Right cardiac atrium (tissue), 5 donors: ENCODE data around the gene MAP1LC3B. TPM values are rescaled to one million over a fixed set of nuclear protein-coding genes. Genes with fewer than 3 reads are reported as not detected.

Experiments used
- ATAC-seq, 2 donors: fragments of 200-7000 bp; cut with Tn5 transposase; one replicate each; pipeline versions ENCODE4 v1.8.0 to v1.9.1; 2020; ENCODE audit warnings: moderate library complexity in 2 of 2, mild to moderate bottlenecking in 1 of 2
- DNase-seq, 3 donors: peaks; one replicate each; pipeline ENCODE4 v3.0.0-alpha.2; 2020
- H3K27ac ChIP-seq: one replicate; pipeline ENCODE4 v1.5.1; 2013; ENCODE audit warnings: mild to moderate bottlenecking, low read length, control low read depth, moderate library complexity
- H3K27me3 ChIP-seq: one replicate; pipeline ENCODE4 v1.6.1; 2013; ENCODE audit not compliant: control insufficient read depth, insufficient read depth
- H3K4me1 ChIP-seq: one replicate; pipeline ENCODE4 v1.6.1; 2013; ENCODE audit warnings: low read length; ENCODE audit not compliant: control insufficient read depth, insufficient read depth
- H3K4me3 ChIP-seq: one replicate; pipeline ENCODE4 v1.5.1; 2013; ENCODE audit warnings: low read length, control low read depth
- H3K9me3 ChIP-seq: one replicate; pipeline ENCODE4 v1.6.1; 2013; ENCODE audit warnings: low read length; ENCODE audit not compliant: control insufficient read depth
- WGBS: extraction: QIAGEN DNeasy Blood & Tissue Kit; methylation state at CpG from one replicate; pipeline ENCODE4 v1.1.7; 2013; 5-methylcytosine and 5-hydroxymethylcytosine counted together
- intact Hi-C, 4 donors: fragments of 100-400 bp; cut with DNase I; formaldehyde crosslinking; loops; one replicate each; pipeline versions ENCODE4 v1.11.0 to v1.14.0; 2022 to 2023
- polyA plus RNA-seq: library from polyadenylated mRNA; stranded (reverse); fragments of 200-250 nt; gene quantifications from one replicate; pipeline ENCODE4 v1.2.3, GENCODE V29; 2013
- total RNA-seq, 4 donors: library from RNA; stranded (reverse); fragmentation: NEBNext Ultra II Directional; extraction: Animal tissue kit (Norgen Biotek cat#: 25700); gene quantifications; one replicate each; pipeline ENCODE4 v1.2.1, GENCODE V29; 2021
- donor health status: healthy with polysubstance abuse.
- donor health status: DM: no; HTN: yes; CAD: no.
- donor health status: DM: no; HTN: no; CAD: no.
- donor health status: DM: no; HTN: yes; CAD: no; lungs with severe emphysema.
- donor health status: DM: yes; HTN: yes; CAD: no.

MAP1LC3B gene
- total and polyA plus RNA-seq, 5 donors, result 87.7 to 115 (median 108) TPM

DNA sequence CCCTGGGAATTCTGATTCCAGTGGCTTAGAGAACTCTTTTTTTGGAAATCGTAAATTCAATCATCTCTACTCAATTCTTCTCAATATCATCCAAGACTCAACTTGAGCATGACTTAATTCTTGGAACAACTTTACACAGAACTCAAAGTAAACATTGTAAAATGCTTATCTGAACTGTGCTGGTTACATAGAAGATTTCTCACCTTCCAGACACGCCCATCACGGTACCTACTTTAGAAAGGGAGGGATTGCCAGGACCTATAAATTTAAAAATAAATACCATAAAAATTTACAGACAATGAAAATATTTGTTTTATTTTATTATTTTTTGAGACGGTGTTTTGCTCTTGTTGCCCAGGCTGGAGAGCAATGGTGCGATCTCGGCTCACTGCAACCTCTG is 26.5 kb downstream of the MAP1LC3B start:
- no peak overlapping the region for H3K27ac ChIP-seq
- intact Hi-C loops, result loop anchor here in 3 of 4 donors (5.0 to 10.0 kb wide), 4 partner anchors 86 to 219 kb away; no protein-coding TSS in a partner anchor

DNA sequence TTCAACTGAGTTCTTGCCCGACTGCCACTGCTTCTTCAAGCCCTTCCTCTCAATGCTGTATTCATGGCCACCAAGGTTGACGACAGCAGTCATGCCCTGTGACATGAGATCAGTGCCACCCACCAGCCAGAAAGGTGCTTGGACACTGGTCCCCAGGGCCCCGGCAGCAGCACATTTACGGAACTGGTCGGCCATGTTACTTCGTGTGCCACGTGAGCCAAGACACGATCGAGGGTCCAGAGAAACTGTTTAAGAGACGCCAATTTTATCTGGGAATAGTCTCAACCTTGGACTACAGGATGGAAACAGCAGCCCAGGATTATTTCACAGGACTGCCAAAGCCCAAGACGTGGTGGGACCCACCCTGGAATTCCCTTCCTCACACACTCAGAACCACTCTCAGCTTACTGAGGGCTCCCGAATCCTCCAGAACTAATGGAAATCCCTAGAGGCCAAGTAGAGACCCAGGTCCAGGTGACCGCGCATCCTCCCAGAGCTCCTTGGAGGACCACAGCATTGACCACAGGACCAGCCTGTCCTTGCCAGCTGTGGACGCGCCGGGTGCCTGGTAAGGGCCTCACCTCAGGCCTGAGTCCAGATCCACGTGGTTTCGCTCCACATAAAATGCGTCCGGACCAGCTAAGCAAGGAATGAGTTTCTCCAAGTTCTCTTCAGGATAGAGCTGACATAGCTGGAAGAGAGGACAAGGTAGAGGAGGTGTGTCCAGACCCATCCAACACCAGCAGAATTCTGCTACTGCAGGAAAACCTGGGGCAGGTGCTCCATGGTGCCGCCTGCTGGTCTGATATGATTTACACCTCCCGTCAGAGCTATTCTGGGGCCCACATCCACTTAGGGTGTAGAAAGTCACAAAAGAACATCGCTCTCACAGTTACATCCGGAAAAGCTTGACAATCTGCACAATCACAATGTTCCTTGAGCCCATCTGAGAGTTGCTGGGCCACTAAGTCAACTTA is 28.2 kb downstream of the MAP1LC3B start:
- DNase-seq (no peak), ATAC-seq (no peak)
- intact Hi-C loops, result no loop called here
- H3K4me1 ChIP-seq, result no peaks in the 10 kb centered on the region
- H3K27ac ChIP-seq, result no peak overlapping the region
- no peaks in the 10 kb centered on the region for H3K27me3 ChIP-seq
- H3K9me3 ChIP-seq, result no peaks in the 10 kb centered on the region
- H3K4me3 ChIP-seq, result no peak overlapping the region
- 88% methylated on average over 25 of the region's 25 CpGs for WGBS

More for the DNA sequence above, 26.5 kb downstream of the MAP1LC3B start:
- 83% methylated on average over 6 of the region's 6 CpGs for WGBS
- Histone ChIP-seq H3K27me3 (no peaks in the 10 kb centered on the region), H3K4me1 (no peaks in the 10 kb centered on the region), H3K9me3 (no peaks in the 10 kb centered on the region), H3K4me3 (no peak overlapping the region)
- DNase-seq (no peak), ATAC-seq (no peak)

DNA sequence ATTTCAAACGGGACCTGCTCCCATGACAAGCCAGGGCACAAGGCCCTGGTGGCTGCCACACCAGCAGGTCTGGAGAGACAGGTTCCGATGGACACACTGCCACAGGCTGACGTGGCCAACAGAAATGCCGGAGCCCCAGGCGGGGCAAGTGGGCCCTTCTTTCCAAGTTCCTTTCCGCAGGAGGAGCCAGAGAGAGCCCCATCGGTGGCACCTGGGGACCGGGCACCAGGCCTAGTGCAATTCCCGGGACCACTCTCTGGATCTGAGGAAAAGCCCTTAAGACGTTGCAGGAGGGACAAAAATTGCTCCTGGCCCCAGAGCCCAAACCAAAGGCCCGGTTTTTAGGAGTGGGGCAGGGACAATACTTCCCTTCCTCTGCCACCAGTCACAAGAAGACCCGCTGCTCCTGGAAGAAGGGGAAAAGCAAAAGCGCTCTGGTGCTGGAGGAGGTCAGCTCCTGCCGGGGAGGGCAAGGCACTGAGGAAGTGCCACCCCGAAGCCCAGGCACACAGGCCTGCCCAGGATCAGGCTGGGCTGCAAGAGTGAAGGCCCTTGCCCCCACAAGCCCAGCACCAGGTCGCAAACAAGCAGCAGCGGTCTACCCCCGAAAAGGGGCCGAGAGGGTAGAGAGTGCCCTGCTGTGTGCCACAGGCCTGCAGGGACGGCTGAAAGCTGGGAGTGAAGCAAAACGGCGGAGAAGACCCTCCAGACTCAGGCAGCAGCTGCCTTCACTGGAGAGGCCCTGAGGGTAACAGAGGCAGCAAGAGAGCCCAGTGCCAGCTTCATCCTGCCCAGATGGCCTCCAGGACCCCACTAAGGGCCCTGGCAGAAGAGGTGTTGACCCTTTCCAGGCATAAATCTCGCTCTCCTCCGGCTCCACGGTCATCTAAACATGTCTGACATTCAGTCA is 29.1 kb downstream of the MAP1LC3B start:
- intact Hi-C loops, result no loop called here
- Histone ChIP-seq H3K9me3 (no peaks in the 10 kb centered on the region), H3K4me1 (peaks cover under 1% of the 10 kb centered on the region), H3K27me3 (no peaks in the 10 kb centered on the region), H3K4me3 (no peak overlapping the region), H3K27ac (no peak overlapping the region)
- DNase-seq (no peak), ATAC-seq (no peak)
- 95% methylated on average over 25 of the region's 25 CpGs for WGBS

DNA sequence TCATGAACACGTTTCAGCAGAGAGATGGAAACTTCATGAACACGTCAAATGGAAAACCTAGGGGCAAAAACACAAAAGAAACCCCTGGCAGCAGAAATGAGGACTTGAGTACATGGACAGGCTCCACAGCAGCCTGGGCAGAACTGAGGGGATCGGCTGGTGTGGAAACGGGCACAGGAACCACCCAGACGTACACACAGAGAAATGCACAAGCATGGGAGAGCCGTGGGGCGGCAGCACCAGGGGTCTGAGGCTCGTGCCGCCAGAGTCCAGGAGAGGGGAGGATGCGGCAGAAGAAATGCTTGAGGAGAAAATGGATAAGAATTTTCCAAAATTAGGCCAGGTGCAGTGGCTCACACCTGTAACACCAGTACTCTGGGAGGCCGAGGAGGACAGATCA is 30.0 kb downstream of the MAP1LC3B start:
- DNase-seq, result no peak

DNA sequence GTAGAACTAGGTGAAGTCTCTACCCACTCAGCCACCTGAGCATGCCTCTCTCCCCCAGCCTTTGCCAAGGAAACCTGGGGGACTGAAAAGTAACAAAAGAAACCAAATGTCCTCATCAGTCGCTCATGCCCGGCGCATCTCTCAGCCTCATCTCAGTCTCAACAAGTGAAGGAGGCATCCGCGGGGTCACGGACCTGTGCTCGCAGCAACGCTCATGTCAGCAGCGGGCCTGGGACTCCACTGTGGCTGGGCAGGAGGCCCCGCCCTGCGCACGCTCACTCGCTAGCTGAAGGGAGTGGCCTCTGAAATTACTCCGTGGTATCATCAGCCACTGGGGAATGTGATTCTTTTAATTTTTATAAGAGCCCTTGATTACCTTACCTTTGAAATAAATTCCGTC is 31.3 kb downstream of the MAP1LC3B start:
- Histone ChIP-seq H3K4me1 (peaks cover 2% of the 10 kb centered on the region), H3K27me3 (no peaks in the 10 kb centered on the region), H3K27ac (no peak overlapping the region), H3K9me3 (no peaks in the 10 kb centered on the region), H3K4me3 (no peak overlapping the region)
- no peak for DNase-seq
- ATAC-seq, result no peak
- intact Hi-C loops, result no loop called here
- whole genome bisulfite sequencing, result 93% methylated on average over 15 of the region's 15 CpGs

More for the DNA sequence above, 30.0 kb downstream of the MAP1LC3B start:
- H3K4me1 ChIP-seq, result peaks cover 2% of the 10 kb centered on the region
- H3K4me3 ChIP-seq, result no peak overlapping the region
- H3K27me3 ChIP-seq, result no peaks in the 10 kb centered on the region
- ATAC-seq, result no peak
- no peaks in the 10 kb centered on the region for H3K9me3 ChIP-seq
- WGBS, result 96% methylated on average over 11 of the region's 11 CpGs
- no peak overlapping the region for H3K27ac ChIP-seq
- intact Hi-C loops, result no loop called here

DNA sequence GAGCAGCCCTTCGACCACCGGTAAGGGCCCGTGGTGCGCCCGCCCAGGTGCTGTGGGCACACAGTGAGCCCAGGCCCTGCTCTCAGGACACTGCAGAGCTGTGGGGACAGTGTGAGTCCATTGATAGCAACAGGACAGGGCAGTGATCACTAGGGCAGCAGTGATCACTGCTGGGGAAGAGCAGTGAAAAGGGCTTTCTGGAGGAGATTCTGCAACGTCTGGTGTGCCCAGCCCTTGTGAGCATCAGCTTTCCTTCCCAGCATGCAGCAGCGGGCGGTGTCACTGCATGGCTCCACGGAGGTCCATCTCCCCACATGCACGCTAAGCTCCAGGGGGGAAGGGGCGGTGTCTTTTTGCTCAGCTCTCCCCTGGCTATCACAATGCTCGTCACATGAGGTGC is 32.1 kb downstream of the MAP1LC3B start:
- no peak for DNase-seq
- WGBS, result 72% methylated on average over 12 of the region's 12 CpGs
- intact Hi-C loops, result no loop called here
- peaks cover 2% of the 10 kb centered on the region for H3K4me1 ChIP-seq
- no peaks in the 10 kb centered on the region for H3K27me3 ChIP-seq
- no peak overlapping the region for H3K4me3 ChIP-seq
- ATAC-seq, result no peak
- H3K9me3 ChIP-seq, result no peaks in the 10 kb centered on the region
- H3K27ac ChIP-seq, result no peak overlapping the region

DNA sequence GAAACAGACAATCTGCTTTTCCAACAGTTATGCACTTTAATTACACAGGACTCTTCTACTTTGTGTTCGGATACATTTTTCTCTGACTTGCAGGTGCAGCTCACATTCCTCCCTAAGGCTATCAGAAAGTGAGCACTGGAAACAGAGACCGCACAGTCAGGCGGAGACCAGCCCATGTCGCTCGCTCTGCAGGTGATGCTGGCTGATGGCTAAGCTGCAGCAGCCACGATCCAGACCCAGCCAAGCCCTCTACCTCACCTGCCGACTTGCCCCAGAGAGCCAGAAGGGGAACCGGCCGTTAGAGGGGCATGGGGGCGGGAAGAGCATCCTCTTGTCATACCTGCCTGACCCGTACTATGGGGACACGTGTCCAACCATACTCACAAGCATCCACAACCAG is 33.8 kb downstream of the MAP1LC3B start:
- Histone ChIP-seq H3K4me3 (no peak overlapping the region), H3K4me1 (peaks cover 2% of the 10 kb centered on the region), H3K9me3 (no peaks in the 10 kb centered on the region), H3K27ac (no peak overlapping the region), H3K27me3 (no peaks in the 10 kb centered on the region)
- ATAC-seq (no peak), DNase-seq (no peak)
- WGBS, result 87% methylated on average over 12 of the region's 12 CpGs
- intact Hi-C loops, result no loop called here

DNA sequence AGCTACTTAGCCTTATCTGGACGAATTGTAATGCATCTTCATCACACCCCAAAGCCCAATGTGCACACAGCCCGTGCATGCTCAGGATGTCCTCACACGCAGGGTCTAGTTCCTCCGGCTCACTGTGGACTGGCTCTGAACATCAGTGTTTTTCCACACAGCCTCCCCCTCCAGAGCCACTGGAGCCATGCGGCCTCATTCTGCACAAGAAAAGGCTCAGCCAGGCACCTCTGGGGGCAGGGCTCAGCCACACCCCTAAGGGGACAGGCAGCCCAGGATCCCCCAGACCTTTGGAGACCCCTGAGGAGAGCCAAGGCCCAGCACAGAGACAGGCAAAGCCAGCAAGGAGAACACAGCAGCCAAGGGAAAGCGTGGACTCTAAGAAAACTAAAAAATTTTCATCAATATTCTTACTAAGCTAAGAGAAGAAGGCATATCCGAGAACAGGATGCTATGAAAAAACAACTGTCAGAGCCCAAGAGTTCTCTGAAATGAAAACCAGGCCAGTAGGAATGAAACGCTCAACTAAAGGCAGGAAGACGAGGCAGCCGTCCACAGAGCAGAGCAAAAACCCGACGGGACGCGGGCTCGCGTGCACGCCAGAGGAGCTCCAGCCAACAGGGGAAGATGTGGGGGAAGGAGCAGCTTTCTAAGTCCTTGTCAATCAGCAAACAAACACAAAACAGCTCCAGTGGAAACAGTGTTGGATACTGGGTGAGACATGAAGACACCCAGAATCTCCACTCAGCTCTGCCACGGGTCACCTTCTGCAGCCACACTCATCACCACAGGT is 34.5 kb downstream of the MAP1LC3B start:
- DNase-seq, result no peak
- Histone ChIP-seq H3K27ac (no peak overlapping the region), H3K4me1 (peaks cover 2% of the 10 kb centered on the region), H3K4me3 (no peak overlapping the region), H3K9me3 (no peaks in the 10 kb centered on the region), H3K27me3 (no peaks in the 10 kb centered on the region)
- intact Hi-C loops, result no loop called here
- no peak for ATAC-seq
- 64% methylated on average over 18 of the region's 18 CpGs for WGBS

DNA sequence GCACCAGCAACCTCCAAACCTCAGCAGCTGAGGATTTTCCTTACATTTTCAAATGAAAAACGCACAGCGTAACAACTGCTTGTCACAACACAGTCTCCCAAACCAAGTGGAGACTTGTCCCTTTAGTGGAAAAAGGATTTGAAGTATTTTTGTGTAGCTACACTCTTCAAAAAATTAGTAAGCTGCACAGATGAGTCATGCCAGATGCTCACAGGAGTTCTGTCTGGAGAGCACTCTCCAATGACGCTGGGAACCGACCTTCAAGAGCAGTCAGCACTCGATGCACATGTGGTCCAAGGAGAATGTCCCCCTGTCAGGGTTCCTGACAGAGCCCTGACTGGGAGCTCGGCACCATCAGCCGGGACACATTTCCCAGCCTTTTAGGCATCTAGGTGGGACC is 39.8 kb downstream of the MAP1LC3B start:
- Histone ChIP-seq H3K27me3 (no peaks in the 10 kb centered on the region), H3K9me3 (no peaks in the 10 kb centered on the region), H3K4me3 (no peak overlapping the region), H3K4me1 (peaks cover 8% of the 10 kb centered on the region), H3K27ac (no peak overlapping the region)
- intact Hi-C loops, result no loop called here
- 63% methylated on average over 7 of the region's 7 CpGs for WGBS
- DNase-seq (no peak), ATAC-seq (peak; percentile 29 to 58)

DNA sequence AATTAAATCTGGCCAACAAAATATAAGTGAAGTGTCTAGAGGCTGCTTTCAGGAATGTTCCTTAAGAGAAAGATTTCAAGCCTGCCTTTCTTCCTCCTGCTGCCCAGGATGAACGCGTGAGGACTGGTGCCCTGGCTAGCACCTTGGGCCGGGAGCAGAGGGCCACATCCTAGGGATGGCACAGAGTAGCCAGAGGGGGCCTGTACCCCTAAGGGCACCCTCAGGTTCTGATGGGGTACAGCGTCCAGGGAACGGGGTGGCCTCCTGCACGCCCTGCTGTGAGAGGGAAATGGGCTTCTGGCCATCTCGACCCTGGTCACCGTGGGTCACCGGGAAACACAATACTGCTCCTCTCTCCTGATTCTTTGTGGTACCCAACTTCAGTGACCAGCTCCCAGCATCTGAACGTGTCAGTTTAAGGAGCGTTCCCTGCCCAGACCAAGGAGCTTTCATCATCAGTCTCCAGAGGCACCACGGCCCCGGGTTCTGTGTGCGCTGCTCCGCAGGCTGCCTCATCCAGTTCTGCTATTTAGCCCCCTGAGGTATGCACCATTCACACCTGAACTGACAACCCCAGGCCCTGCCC is 40.3 kb downstream of the MAP1LC3B start:
- intact Hi-C loops, result no loop called here
- WGBS, result 90% methylated on average over 15 of the region's 15 CpGs
- no peak overlapping the region for H3K27ac ChIP-seq
- DNase-seq (no peak), ATAC-seq (no peak)
- H3K4me3 ChIP-seq, result no peak overlapping the region
- H3K4me1 ChIP-seq, result peaks cover 8% of the 10 kb centered on the region
- H3K9me3 ChIP-seq, result no peaks in the 10 kb centered on the region
- H3K27me3 ChIP-seq, result no peaks in the 10 kb centered on the region
